ENCODE results near the gene CDH26. TPM values are rescaled to one million over a fixed set of nuclear protein-coding genes. Genes with fewer than 3 reads are reported as not detected.
"Not testable (repeated sequence)": the region's sequence is repeated elsewhere in the genome, so short reads cannot be mapped to it uniquely, and the experiment has no call there.

Gene CDH26
- total RNA-seq, 2 donors from 2014 or later: 1.8 TPM

DNA sequence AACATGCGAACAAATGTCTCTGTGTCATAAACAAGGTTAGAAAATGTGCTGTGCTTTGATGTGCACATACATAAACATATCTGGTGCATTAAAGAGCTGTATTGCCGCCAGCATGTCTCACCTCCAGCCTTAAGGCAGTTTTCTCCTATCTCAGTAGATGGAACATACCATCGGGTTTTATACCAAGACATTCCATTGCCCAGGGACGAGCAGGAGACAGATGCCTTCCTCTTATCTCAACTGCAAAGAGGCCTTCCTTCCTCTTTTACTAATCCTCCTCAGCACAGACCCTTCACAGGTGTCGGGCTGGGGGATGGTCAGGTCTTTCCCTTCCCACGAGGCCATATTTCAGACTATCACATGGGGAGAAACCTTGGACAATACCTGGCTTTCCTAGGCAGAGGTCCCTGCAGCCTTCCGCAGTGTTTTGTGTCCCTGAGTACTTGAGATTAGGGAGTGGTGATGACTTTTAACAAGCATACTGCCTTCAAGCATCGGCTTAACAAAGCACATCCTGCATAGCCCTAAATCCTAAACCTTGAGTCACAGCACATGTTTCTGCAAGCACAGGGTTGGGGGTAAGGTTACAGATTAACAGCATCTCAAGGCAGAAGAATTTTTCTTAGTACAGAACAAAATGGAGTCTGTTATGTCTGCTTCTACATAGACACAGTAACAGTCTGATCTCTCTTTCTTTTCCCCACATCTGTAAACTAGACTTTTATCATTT lies 83.4 kb downstream of the CDH26 start:
- H3K4me3 Mint-ChIP-seq; DNase-seq (ENCODE audit: low spot score): not testable (repeated sequence)

GRCh38 chr20:60043435-60043834 lies 85.2 kb downstream of the CDH26 start:
- H3K27me3 Mint-ChIP-seq: peaks cover 0 to 13% of the 10 kb centered on the region in 2 donors

More for the DNA sequence above, 83.4 kb downstream of the CDH26 start:
- not testable (repeated sequence) for H3K9me3 Mint-ChIP-seq; ATAC-seq; H3K27ac Mint-ChIP-seq; H3K4me1 Mint-ChIP-seq (ENCODE audit: low read depth in 2 of 2); H3K36me3 Mint-ChIP-seq
- H3K27me3 Mint-ChIP-seq: peaks cover 0 to 14% of the 10 kb centered on the region in 2 donors

GRCh38 chr20:60046011-60046413 lies 87.8 kb downstream of the CDH26 start:
- Mint-ChIP-seq H3K36me3 (no peaks in the 10 kb centered on the region), H3K4me3 (no peak overlapping the region)
- no peak for ATAC-seq

More at GRCh38 chr20:60043435-60043834, 85.2 kb downstream of the CDH26 start:
- ATAC-seq (no peak), DNase-seq (ENCODE audit: low spot score) (no peak)
- no peak overlapping the region for H3K4me3 Mint-ChIP-seq
- peak overlapping the region in 1 of 2 donors; percentile 37 for H3K27ac Mint-ChIP-seq
- H3K4me1 Mint-ChIP-seq (ENCODE audit: low read depth in 2 of 2): peaks cover 0 to 6% of the 10 kb centered on the region in 2 donors
- H3K9me3 Mint-ChIP-seq: no peaks in the 10 kb centered on the region
- no peaks in the 10 kb centered on the region for H3K36me3 Mint-ChIP-seq

GRCh38 chr20:60046436-60046835 lies 88.2 kb downstream of the CDH26 start:
- Mint-ChIP-seq H3K4me3 (no peak overlapping the region), H3K36me3 (no peaks in the 10 kb centered on the region), H3K27ac (peak overlapping the region in 1 of 2 donors; percentile 24), H3K9me3 (no peaks in the 10 kb centered on the region), H3K27me3 (peaks cover 0 to 4% of the 10 kb centered on the region in 2 donors), H3K4me1 (ENCODE audit: low read depth in 2 of 2) (peaks cover 5 to 9% of the 10 kb centered on the region in 2 donors)
- ATAC-seq (no peak), DNase-seq (ENCODE audit: low spot score) (no peak)

More at GRCh38 chr20:60046011-60046413, 87.8 kb downstream of the CDH26 start:
- Mint-ChIP-seq H3K9me3 (no peaks in the 10 kb centered on the region), H3K27me3 (peaks cover 0 to 4% of the 10 kb centered on the region in 2 donors), H3K27ac (peak overlapping the region in 1 of 2 donors; percentile 24), H3K4me1 (ENCODE audit: low read depth in 2 of 2) (peaks cover 5 to 9% of the 10 kb centered on the region in 2 donors)
- no peak for DNase-seq (ENCODE audit: low spot score)

GRCh38 chr20:60046860-60047259 lies 88.6 kb downstream of the CDH26 start:
- H3K9me3 Mint-ChIP-seq: no peaks in the 10 kb centered on the region
- H3K36me3 Mint-ChIP-seq: no peaks in the 10 kb centered on the region
- peaks cover 0 to 4% of the 10 kb centered on the region in 2 donors for H3K27me3 Mint-ChIP-seq
- DNase-seq (ENCODE audit: low spot score) (no peak), ATAC-seq (no peak)
- H3K27ac Mint-ChIP-seq: peak overlapping the region in 1 of 2 donors; percentile 24
- H3K4me1 Mint-ChIP-seq (ENCODE audit: low read depth in 2 of 2): peaks cover 5 to 9% of the 10 kb centered on the region in 2 donors
- no peak overlapping the region for H3K4me3 Mint-ChIP-seq

DNA sequence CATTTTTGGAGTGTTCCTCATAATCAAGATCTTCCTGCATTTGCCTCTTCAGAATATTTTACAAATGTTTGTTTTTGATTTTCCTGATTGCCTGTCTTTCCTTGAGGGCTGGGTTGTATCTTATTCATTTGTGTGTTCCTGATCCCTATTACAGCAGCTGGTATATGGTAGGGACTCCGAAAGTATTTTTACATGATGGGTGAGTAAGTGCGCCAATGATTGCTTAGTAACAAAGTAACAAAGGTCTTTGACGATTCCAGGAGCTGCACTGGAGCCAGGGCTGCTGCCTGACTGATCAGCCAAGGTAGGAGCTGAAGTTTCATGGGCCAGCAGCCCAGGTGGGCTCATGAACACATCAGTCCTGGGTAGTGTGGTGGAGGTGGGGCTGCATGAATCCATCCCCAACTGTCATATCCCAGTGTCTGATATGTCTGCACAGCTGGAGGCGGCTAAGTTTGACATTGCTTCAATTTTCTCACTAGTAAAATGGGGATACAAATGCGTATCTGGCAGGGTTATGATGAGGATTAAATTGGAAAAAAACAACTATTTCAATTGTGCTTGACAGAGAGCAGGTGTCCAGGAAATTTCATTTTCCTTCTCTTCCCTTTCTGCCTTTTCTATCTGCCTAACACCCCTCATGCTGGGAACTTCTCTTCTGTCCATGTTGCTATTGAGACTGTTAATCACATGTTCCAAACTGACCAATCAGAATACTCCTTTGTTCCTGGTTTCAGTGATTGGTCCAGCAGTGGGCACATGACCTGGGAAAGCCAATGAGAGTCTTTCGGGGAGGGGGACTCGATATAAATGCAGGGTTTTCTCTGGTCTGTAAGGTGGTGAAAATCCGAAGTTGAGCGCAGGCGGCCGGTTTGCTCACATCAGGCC lies 90.7 kb downstream of the CDH26 start:
- ATAC-seq (no peak), DNase-seq (ENCODE audit: low spot score) (no peak)
- H3K27me3 Mint-ChIP-seq: peaks cover 0 to 4% of the 10 kb centered on the region in 2 donors
- peak overlapping the region in 1 of 2 donors; percentile 40 for H3K27ac Mint-ChIP-seq
- peaks cover 14 to 15% of the 10 kb centered on the region in 2 donors for H3K4me1 Mint-ChIP-seq (ENCODE audit: low read depth in 2 of 2)
- no peak overlapping the region for H3K4me3 Mint-ChIP-seq
- no peaks in the 10 kb centered on the region for H3K36me3 Mint-ChIP-seq
- no peaks in the 10 kb centered on the region for H3K9me3 Mint-ChIP-seq

- Mint-ChIP-seq H3K4me3 (no peak overlapping the region), H3K9me3 (no peaks in the 10 kb centered on the region), H3K27me3 (peaks cover 0 to 4% of the 10 kb centered on the region in 2 donors), H3K36me3 (no peaks in the 10 kb centered on the region), H3K4me1 (ENCODE audit: low read depth in 2 of 2) (peaks cover 17 to 18% of the 10 kb centered on the region in 2 donors), H3K27ac (no peak overlapping the region)
- no peak for ATAC-seq
- no peak for DNase-seq (ENCODE audit: low spot score)
Observed at GRCh38 chr20:60049601-60050000, 91.4 kb downstream of the CDH26 start.

DNA sequence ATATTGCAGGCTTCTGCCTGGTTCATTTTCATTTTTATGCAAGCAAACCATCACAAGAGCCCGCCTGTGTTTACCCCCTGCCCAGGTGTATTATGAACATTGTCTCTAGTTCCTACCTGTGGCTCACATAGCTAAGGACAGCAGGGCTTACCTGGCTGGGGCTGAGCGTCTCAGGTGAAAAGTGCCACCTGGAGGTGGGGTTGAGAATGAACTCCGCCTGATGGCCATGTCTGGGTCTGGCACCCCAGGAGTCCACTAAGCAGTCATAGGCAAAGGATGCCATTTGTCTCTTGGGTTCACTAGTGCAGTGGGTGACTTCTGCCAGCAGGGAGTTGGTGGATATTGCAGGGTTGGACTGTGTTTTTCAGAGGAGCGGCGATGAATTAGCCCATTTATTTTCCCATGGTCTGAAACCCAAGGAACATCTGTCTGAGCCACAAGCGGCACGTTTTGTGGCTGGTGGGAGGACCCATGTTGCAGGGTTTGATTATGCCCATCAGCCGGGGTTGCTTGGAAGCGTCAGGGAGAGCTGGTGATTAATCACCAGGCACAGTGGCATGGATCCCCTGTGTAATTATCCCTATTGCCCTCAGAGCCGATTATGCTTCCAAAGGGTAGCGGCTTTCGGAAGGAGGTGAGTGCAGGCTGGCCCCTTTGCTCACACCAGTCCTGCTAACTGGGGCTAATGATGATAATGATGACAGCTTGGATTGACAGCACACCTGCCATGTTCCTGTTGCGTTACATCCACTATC lies 92.1 kb downstream of the CDH26 start:
- H3K27ac Mint-ChIP-seq: no peak overlapping the region
- H3K27me3 Mint-ChIP-seq: peaks cover 0 to 3% of the 10 kb centered on the region in 2 donors
- no peak overlapping the region for H3K4me3 Mint-ChIP-seq
- H3K4me1 Mint-ChIP-seq (ENCODE audit: low read depth in 2 of 2): peaks cover 24 to 25% of the 10 kb centered on the region in 2 donors
- no peaks in the 10 kb centered on the region for H3K9me3 Mint-ChIP-seq
- ATAC-seq: no peak
- no peak for DNase-seq (ENCODE audit: low spot score)
- no peaks in the 10 kb centered on the region for H3K36me3 Mint-ChIP-seq

DNA sequence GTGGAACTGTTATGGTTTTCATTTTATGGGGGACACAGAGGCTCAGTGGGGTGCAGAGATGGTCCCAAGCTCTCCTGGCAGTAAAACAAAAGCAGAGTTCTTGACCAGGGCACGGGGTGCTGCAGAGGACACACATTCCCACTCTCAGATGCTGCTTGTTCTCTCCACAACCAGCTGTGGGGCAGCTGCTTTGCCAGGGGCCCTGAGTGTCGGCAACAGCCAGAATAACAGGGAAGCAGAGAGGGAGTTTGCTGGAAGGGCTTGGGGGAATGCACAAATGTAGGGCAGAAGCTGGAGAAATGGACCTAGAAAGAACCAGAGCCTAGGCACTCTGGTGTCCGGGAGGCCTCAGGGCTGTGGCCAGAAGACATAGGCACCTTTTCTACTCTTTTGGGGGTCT lies 93.7 kb downstream of the CDH26 start:
- DNase-seq (ENCODE audit: low spot score) (no peak), ATAC-seq (no peak)
- Mint-ChIP-seq H3K9me3 (no peaks in the 10 kb centered on the region), H3K27me3 (no peaks in the 10 kb centered on the region), H3K36me3 (no peaks in the 10 kb centered on the region), H3K27ac (peak overlapping the region in 1 of 2 donors; percentile 13), H3K4me1 (ENCODE audit: low read depth in 2 of 2) (peaks cover 36 to 41% of the 10 kb centered on the region in 2 donors), H3K4me3 (no peak overlapping the region)

- no peaks in the 10 kb centered on the region for H3K27me3 Mint-ChIP-seq
- H3K9me3 Mint-ChIP-seq: no peaks in the 10 kb centered on the region
- no peak overlapping the region for H3K27ac Mint-ChIP-seq
- DNase-seq (ENCODE audit: low spot score) (no peak), ATAC-seq (no peak)
- H3K4me1 Mint-ChIP-seq (ENCODE audit: low read depth in 2 of 2): peaks cover 40 to 45% of the 10 kb centered on the region in 2 donors
- H3K4me3 Mint-ChIP-seq: no peak overlapping the region
- no peaks in the 10 kb centered on the region for H3K36me3 Mint-ChIP-seq
Observed at GRCh38 chr20:60052322-60052721, 94.1 kb downstream of the CDH26 start.

DNA sequence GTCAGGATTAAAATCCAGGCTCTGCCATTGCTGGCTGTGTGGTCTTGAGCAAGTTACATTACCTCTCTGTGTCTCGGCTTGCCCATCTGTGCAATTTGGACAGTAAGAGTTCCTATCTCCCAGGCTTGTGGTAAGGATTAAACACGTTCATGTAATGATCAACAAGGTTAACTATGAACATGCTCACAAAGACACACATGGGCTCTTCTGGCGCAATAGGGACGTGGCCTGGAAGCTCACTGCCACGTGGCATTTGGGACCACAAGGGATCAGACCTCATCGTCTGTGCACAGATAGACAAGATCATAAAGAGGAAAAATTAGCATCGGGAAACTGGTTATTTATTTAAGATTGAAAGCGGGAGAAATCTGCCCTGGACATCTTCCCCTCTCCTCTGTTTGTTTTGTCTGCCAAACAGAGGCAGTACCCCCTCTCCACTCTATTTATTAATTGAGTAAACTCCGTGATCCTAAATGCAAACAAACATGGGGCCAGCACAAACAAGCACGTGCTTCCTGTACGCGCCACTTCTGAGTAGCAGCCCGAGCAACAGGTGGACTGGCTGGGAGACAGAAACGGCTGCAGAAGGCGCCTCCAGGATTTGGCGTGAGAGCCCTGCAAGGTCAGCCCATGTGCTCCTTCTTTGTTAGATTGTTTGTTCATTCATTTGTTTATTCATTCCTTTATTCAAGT lies 95.0 kb downstream of the CDH26 start:
- Mint-ChIP-seq H3K36me3 (no peaks in the 10 kb centered on the region), H3K4me1 (ENCODE audit: low read depth in 2 of 2) (peaks cover 49 to 54% of the 10 kb centered on the region in 2 donors), H3K27ac (peak overlapping the region; percentile 1 to 42), H3K4me3 (peak overlapping the region; percentile 41), H3K27me3 (no peaks in the 10 kb centered on the region), H3K9me3 (no peaks in the 10 kb centered on the region)
- no peak for DNase-seq (ENCODE audit: low spot score)
- ATAC-seq: no peak

GRCh38 chr20:60053818-60054190 lies 95.6 kb downstream of the CDH26 start:
- Mint-ChIP-seq H3K4me3 (peak overlapping the region; percentile 41), H3K9me3 (no peaks in the 10 kb centered on the region), H3K27ac (peak overlapping the region; percentile 1 to 42), H3K27me3 (no peaks in the 10 kb centered on the region), H3K4me1 (ENCODE audit: low read depth in 2 of 2) (peaks cover 54 to 57% of the 10 kb centered on the region in 2 donors), H3K36me3 (no peaks in the 10 kb centered on the region)
- ATAC-seq (no peak), DNase-seq (ENCODE audit: low spot score) (no peak)

Data from natural killer cell treated with Interleukin-12 subunit alpha and Interleukin-12 subunit beta and Interleukin-15 and Interleukin-18, amount 100 ng/mL, for 72 hours (primary cell).